Sigmoid colon (tissue), 4 donors: ENCODE results near the gene OR2W3.

Source experiments
- EP300 ChIP-seq, 4 donors: sonication (generic); formaldehyde crosslinking; IDR thresholded peaks; one replicate each; pipeline ENCODE4 v1.6.1; 2017; ENCODE audit warnings: antibody characterized with exemption in 4 of 4
- POLR2A ChIP-seq, 2 donors: fragments of 450-650 bp; IDR thresholded peaks; one replicate each; pipeline ENCODE4 v1.6.1; 2016; ENCODE audit warnings: antibody characterized with exemption in 2 of 2, mild to moderate bottlenecking in 2 of 2, moderate library complexity in 2 of 2
- POLR2AphosphoS5 ChIP-seq, 4 donors: sonication (generic); formaldehyde crosslinking; IDR thresholded peaks; one replicate each; pipeline ENCODE4 v1.6.1; 2017; ENCODE audit warnings: antibody characterized with exemption in 4 of 4
- TF ChIP-seq, protein P1 (sequence below), 4 experiments: fragments of 450-650 bp in 3 of 4; fragments of 200-600 bp in 1 of 4; IDR thresholded peaks; one replicate each; pipeline ENCODE4 v1.5.1; 2016 to 2019; ENCODE audit warnings: antibody characterized with exemption in 4 of 4, mild to moderate bottlenecking in 3 of 4, moderate library complexity in 2 of 4

GRCh38 chr1:247849616-247850015 is 45.8 kb upstream of the OR2W3 start:
- TF ChIP-seq, protein P1, sequence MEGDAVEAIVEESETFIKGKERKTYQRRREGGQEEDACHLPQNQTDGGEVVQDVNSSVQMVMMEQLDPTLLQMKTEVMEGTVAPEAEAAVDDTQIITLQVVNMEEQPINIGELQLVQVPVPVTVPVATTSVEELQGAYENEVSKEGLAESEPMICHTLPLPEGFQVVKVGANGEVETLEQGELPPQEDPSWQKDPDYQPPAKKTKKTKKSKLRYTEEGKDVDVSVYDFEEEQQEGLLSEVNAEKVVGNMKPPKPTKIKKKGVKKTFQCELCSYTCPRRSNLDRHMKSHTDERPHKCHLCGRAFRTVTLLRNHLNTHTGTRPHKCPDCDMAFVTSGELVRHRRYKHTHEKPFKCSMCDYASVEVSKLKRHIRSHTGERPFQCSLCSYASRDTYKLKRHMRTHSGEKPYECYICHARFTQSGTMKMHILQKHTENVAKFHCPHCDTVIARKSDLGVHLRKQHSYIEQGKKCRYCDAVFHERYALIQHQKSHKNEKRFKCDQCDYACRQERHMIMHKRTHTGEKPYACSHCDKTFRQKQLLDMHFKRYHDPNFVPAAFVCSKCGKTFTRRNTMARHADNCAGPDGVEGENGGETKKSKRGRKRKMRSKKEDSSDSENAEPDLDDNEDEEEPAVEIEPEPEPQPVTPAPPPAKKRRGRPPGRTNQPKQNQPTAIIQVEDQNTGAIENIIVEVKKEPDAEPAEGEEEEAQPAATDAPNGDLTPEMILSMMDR (IDR thresholded peaks at IDR 0.05): no peak
- no peak for TF ChIP-seq POLR2A (IDR thresholded peaks at IDR 0.05)
- no peak for TF ChIP-seq POLR2AphosphoS5 (IDR thresholded peaks at IDR 0.05)
- TF ChIP-seq EP300 (IDR thresholded peaks at IDR 0.05): no peak
